ENCODE data around the gene TTC7B.

Gene TTC7B

DNA sequence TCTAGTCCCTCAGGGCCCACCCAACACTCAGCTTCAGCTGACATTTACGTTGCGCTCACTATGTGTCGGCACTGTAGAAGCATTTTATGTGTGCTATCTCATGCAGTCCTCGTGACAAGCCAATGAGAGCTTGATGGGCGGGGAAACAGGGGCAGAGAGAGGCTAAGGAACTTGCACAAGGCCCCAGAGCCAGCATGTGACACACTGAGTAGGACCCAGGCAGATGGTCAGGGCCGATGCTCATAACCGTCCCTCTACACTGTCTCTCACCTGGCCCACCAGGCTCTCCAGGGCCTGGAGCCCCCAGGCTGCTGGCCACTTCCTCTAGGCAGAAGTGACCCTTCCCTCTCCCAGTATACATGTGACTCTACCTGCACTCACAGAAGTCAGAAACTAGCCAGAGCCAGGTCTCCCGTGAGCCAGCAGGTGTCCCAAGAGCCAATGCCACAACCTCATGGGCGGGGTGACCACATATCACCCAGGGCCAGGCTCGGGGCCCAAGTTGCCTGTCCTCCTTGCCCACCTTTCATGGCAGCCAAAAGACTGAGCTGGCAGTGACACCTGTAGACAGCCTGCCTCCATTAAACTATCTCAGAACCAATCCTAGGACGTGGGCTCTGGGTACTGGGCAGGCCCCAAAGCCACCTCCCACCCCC is 38.3 kb downstream of the TTC7B start:
- TF ChIP-seq, protein P1, sequence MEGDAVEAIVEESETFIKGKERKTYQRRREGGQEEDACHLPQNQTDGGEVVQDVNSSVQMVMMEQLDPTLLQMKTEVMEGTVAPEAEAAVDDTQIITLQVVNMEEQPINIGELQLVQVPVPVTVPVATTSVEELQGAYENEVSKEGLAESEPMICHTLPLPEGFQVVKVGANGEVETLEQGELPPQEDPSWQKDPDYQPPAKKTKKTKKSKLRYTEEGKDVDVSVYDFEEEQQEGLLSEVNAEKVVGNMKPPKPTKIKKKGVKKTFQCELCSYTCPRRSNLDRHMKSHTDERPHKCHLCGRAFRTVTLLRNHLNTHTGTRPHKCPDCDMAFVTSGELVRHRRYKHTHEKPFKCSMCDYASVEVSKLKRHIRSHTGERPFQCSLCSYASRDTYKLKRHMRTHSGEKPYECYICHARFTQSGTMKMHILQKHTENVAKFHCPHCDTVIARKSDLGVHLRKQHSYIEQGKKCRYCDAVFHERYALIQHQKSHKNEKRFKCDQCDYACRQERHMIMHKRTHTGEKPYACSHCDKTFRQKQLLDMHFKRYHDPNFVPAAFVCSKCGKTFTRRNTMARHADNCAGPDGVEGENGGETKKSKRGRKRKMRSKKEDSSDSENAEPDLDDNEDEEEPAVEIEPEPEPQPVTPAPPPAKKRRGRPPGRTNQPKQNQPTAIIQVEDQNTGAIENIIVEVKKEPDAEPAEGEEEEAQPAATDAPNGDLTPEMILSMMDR (IDR thresholded peaks at IDR 0.05; ENCODE audit: low read depth, low read length) = no peak

DNA sequence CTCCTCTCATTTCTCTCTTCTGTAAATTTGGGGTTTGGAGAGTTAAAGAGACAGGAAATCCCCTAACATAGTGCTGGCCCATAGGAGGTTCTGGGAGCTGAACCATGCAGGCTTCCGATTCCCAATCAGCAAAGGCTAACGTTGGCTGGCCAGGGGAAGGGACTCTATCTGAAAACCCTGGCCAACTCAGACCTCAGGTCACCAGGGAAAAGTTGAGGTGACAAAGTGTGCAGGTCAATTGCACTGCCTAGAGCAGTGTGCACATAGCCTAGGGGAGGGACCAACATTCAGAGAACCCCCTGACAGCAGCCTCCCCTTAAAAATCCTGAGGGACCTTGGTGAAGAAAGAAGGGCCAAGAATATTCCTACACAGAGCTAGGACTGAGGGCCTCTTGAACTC is 38.9 kb downstream of the TTC7B start:
- H3K36me3 ChIP-seq = peaks cover 5% of the 10 kb centered on the region; the same call in 1 of the 2 replicates

More for the DNA sequence above, 38.3 kb downstream of the TTC7B start:
- Histone ChIP-seq H3K4me1 (peaks cover 8% of the 10 kb centered on the region), H3K36me3 (peaks cover 5% of the 10 kb centered on the region; the same call in 1 of the 2 replicates), H3K27me3 (no peaks in the 10 kb centered on the region), H3K4me3 (ENCODE audit: low read depth, low read length) (no peak overlapping the region), H3K9me3 (no peaks in the 10 kb centered on the region)
- DNase-seq = no peak

DNA sequence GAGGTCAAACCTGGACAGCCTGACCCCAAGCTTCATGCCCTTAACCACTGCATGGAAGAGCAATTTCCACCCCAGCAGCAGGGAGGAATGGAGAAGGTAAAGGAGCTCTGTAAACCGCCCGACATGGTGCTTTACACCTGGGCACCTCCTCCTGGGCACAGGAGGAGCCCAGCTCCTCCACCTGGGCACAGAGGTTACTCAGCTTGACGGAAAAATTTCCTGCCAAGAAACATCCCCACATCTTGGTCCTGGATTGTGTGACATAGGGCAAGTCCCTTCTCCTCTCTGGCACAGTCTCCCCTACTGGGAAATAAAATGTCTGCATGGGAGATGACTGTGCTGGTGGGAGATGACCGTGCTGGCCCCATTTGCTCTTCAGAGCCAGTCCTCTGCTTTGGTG is 40.8 kb downstream of the TTC7B start:
- Histone ChIP-seq H3K27me3 (no peaks in the 10 kb centered on the region), H3K36me3 (peaks cover 8% of the 10 kb centered on the region; the same call in 1 of the 2 replicates), H3K4me3 (ENCODE audit: low read depth, low read length) (no peak overlapping the region), H3K4me1 (peaks cover 8% of the 10 kb centered on the region), H3K9me3 (no peaks in the 10 kb centered on the region)
- TF ChIP-seq, protein P1 (IDR thresholded peaks at IDR 0.05; ENCODE audit: low read depth, low read length) = no peak
- no peak for DNase-seq

More for the DNA sequence above, 38.9 kb downstream of the TTC7B start:
- Histone ChIP-seq H3K4me3 (ENCODE audit: low read depth, low read length) (no peak overlapping the region), H3K9me3 (no peaks in the 10 kb centered on the region), H3K27me3 (no peaks in the 10 kb centered on the region), H3K4me1 (peaks cover 8% of the 10 kb centered on the region)
- DNase-seq = no peak
- TF ChIP-seq, protein P1 (IDR thresholded peaks at IDR 0.05; ENCODE audit: low read depth, low read length) = no peak

DNA sequence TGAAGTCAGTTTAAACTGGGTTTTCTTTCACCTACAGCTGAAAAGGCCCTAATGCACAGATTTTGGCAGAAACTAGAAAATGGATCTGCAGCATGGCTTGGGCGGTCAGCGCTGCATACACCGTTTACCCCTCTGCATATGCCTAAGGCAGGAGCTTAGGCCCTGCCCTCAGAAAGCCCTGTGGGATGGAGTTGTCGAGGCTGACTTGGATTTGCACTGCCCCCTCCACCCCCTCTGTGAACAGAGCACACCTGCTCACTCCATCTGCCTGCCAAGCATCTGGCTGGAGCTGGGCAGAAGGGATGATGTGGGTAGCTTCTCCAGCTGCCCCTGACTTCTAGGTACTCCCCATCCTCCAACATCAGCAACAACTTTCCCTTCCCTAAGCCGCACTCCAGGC is 41.9 kb downstream of the TTC7B start:
- Histone ChIP-seq H3K27me3 (no peaks in the 10 kb centered on the region), H3K9me3 (no peaks in the 10 kb centered on the region), H3K4me1 (peaks cover 8% of the 10 kb centered on the region), H3K4me3 (ENCODE audit: low read depth, low read length) (no peak overlapping the region), H3K36me3 (peaks cover 11% of the 10 kb centered on the region)
- no peak for DNase-seq
- TF ChIP-seq, protein P1 (IDR thresholded peaks at IDR 0.05; ENCODE audit: low read depth, low read length) = no peak

DNA sequence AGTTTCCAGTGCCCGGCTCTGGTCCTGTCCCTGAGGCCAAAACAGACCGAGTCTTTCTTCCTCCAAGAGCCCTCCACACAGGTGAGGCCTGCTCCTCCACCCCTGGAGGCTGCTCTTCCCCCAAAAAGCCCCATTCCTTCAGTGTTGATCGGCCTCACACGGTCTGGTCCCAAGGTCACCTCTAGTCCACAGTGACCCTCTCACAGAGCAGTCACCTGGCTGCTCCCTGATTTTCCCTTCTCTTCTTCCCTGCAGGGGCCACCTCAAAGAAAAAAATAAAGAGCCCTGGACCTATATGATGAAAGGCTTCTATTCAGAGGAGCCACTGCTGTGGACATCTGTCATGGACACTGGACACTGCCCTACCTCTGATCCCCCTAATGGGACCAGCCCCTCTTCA is 42.5 kb downstream of the TTC7B start:
- Histone ChIP-seq H3K4me1 (peaks cover 8% of the 10 kb centered on the region), H3K4me3 (ENCODE audit: low read depth, low read length) (no peak overlapping the region), H3K36me3 (peaks cover 11% of the 10 kb centered on the region), H3K9me3 (no peaks in the 10 kb centered on the region), H3K27me3 (no peaks in the 10 kb centered on the region)
- DNase-seq = no peak
- TF ChIP-seq, protein P1 (IDR thresholded peaks at IDR 0.05; ENCODE audit: low read depth, low read length) = no peak

DNA sequence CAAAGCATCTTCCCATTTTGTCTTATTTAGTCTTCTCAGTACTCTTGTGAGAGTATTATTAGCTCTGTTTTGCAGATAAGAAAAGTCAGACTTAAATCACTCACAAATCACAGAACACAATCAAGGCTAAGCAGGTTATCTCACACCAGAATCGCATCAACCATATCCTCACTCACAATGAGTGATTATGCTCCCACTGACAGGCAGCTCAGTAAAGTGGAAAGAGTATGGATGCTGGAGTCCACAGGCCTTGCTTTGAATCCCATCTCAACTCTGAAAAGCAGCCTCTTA is 43.1 kb downstream of the TTC7B start:
- H3K4me3 ChIP-seq (ENCODE audit: low read depth, low read length) = no peak overlapping the region
- peaks cover 12% of the 10 kb centered on the region for H3K36me3 ChIP-seq
- no peaks in the 10 kb centered on the region for H3K27me3 ChIP-seq
- peaks cover 5% of the 10 kb centered on the region for H3K4me1 ChIP-seq
- no peaks in the 10 kb centered on the region for H3K9me3 ChIP-seq
- DNase-seq = no peak
- TF ChIP-seq, protein P1 (IDR thresholded peaks at IDR 0.05; ENCODE audit: low read depth, low read length) = no peak

Data from BE2C (cell line).